GM19239 (cell line): ENCODE results near the gene ZNF155.
"Not testable (repeated sequence)": the region's sequence is repeated elsewhere in the genome, so short reads cannot be mapped to it uniquely, and the experiment has no call there.

Experiments
- DNase-seq: peaks from one replicate; pipeline ENCODE4 v3.0.0; 2011; ENCODE audit warnings: low spot score; ENCODE audit not compliant: insufficient read length
- FAIRE-seq: peaks from 2 replicates; lab custom pipeline; 2011; peaks lifted over from hg19 to GRCh38; lab: Jason Lieb, UNC

The ZNF155 gene

GRCh38 chr19:43983912-43984686, at the start of gene ZNF155:
Gene ZNF155 (plus strand): TSS chr19:43984188. CDS start chr19:43988544, 4,356 bp downstream.
- FAIRE-seq (peak; percentile 97), DNase-seq (peak; percentile 48)

GRCh38 chr19:43934985-43935708, 48.8 kb upstream of the ZNF155 start, which contains the start of gene ZNF45:
Gene ZNF45 (minus strand): TSS chr19:43935282. CDS start chr19:43922185, 13,097 bp downstream.
- peak; percentile 79 for DNase-seq
- peak; percentile 88 for FAIRE-seq

DNA sequence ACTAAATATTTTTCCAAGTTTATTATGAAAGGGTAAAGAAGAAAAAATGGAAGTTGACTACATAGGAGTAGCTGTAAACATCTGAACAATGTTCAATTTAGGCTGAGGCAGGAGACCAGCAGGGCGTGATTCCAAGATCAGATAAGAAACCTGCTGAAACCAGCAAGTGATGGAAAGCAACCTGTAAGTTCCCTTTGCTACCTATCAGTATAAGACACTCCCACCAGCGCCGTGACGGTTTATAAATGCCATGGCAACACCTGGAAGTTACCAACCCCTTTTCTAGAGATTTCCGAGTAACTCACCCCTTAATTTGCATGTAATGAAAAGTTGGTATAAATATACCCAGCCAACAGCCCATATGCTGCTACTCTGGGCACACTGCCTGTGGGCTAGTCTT, 47.8 kb upstream of the ZNF155 start:
- FAIRE-seq = peak; percentile 4
- DNase-seq = no peak

- FAIRE-seq (no peak), DNase-seq (no peak)
Measured at GRCh38 chr19:43939557-43940260, 44.3 kb upstream of the ZNF155 start.

GRCh38 chr19:43940719-43941118, 43.3 kb upstream of the ZNF155 start:
- FAIRE-seq = no peak
- DNase-seq = no peak

DNA sequence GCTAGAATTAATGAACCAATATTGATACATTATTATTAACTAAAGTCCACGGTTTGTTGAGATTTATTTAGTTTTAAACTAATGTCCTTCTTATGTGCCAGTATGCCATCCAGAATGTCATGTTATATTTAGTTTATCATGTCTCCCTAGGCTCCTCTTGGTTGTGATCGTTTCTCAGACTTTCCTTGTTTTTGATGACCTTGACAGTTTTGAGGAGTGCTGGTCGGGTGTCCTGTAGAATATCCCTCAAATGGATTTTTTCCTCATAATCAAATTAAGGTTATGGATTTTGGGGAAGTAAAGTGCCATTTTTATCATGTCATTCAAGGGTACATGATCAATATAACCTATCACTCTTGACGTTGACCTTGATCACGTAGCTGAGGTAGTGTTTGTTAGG, 42.8 kb upstream of the ZNF155 start:
- FAIRE-seq = no peak
- DNase-seq = no peak

DNA sequence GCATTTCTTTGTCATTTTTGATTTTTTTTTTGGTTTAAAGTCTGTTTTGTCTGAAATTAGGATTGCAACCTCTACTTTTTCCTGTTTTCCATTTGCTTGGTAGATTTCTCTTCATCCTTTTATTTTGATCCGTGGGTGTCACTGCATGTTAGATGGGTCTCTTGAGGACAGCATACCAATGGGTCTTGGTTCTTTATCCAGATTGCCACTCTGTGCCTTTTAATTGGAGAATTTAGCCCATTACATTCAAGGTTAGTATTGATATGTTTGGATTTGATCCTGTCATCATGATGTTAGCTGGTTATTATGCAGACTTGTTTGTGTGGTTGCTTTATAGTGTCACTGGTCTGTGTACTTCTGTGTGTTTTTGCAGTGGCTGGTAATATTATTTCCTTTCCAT, 36.6 kb upstream of the ZNF155 start:
- FAIRE-seq, DNase-seq: not testable (repeated sequence)

DNA sequence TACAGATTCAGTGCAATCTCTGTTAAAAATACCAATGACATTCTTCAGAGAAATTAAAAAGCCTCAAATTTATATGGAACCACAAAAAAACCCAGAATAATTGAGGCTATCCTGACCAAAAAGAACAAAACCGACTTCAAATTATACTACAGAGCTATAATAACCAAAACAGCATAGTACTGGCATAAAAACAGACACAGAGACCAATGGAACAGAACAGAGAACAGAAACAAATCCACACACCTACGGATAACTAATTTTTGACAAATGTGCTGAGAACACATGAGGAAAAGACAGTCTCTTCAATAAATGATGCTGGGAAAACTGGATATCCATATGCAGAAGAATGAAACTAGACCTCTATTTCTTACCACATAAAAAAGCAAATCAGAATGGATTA, 34.2 kb upstream of the ZNF155 start:
- DNase-seq, FAIRE-seq: not testable (repeated sequence)

DNA sequence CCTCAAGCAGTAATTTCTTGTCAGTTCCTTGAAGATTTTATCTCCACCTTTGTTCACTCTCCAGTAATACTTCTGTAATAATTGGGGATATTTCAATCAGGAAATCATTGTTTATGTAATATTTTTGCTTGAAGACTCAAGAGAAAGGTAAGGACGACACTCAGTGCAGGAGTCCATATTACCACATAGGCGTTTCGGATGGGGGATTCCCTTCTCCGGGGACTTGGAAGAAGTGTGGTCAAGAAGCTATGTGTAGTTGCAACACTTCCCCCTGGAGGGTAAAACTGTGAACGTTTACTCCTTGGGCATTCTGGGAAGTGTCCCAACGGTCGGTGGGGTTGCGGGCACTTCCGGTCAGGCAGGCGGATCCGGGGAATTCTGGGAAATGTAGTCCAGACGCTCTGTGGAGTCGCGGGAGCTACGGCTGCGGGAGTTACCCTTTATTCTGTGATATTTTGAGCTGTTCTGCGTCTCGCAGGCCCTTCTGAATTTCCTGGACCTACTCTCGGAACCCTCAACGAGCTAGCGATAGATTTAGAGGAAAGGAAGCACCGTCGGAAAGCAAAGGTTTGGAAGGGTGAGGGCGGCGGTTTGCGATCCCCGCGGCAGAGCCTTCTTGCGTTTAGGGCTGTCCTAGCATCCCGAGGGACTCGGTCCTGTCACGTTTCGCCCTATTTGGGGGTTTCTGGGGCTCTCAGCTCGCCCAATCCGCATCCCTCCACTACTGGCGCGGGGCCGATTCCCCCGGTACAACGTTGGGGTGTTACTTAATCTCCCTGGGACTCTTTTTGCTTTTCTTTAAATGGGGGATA, 32.9 kb upstream of the ZNF155 start, which contains the start of gene ZNF221:
ZNF221 (plus strand) TSS at position 395 of the 812 bp plus-strand sequence. CDS start 11,499 bp downstream, outside the sequence.
- DNase-seq = peak; percentile 71

DNA sequence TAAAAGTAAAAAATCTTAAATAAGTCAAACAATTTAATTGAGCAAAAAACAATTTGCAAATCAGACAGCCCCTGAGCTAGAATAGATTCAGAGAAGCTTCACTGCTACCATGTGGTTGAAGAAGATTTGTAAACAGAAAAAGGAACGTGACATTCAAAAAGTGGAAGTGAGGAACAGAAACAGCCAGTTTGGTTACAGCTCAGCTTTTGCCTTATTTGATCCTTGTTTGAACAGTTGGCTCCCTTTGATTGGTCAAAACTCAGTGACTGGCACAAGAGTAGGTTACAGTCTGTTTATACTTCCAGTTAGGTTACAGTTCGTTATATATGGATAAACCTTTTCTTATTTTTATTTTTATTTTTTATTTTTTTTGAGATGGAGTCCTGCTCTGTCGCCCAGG, 27.2 kb upstream of the ZNF155 start:
- FAIRE-seq (no peak), DNase-seq (no peak)

More for the DNA sequence above, 32.9 kb upstream of the ZNF155 start, which contains the start of gene ZNF221:
- peak; percentile 99 for FAIRE-seq

DNA sequence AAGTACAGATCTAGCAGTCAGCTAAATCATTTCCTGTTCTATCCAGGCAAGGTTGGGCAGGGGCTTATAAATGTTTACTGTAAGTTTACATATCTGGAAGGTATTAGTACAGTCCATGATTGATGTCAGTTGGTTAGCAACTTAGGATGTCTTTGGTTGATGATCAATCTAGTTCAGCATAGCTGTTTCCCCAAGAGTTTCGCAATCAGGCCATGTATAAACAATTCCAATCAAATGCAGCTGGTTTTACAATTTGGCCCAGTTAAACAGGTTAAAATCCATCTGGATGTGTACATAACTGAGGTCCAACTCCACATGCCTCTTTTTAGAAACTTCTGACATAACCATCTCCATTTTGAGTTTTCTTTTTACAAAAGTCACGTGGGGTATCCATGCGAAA, 26.1 kb upstream of the ZNF155 start:
- FAIRE-seq (no peak), DNase-seq (no peak)

DNA sequence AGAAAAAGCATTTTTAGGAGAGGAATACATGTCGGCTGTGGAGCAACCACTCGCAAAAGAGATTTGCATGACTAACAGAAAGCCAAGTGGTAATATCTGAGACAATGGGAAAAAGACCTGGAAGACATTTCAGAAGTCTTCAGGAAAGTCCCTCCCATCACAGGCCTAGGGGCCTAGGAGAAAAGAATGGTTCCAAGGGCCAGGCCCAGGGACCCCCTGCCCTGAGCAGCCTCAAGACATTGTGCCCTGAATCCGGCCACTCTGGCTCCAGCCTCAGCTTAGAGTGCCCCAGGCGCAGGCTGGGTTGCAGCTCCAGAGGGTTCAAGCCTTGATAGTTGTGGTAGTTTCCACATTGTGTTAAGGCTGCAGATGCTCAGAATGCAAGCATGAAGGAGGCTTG, 23.6 kb upstream of the ZNF155 start:
- FAIRE-seq = no peak
- no peak for DNase-seq

- no peak for DNase-seq
- FAIRE-seq = no peak
Measured at GRCh38 chr19:43966079-43966694, 17.8 kb upstream of the ZNF155 start.

DNA sequence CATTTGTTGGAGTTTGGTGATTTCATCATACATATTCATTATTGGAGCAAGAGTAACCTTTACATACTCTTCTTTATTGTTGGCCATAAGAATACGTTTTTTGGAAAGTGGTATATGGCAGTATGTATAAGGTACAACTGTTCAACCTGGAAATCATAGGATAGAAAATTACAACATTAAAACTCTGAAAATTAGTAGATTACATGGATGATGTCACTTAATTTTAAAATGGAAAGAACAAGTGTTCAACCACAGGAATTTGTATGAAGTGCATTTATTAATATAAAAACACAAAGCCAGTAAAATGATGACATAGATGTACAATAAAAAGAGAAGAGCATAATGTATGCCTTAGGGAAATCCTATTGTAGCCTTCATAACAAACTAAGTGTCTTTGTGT, 7.3 kb upstream of the ZNF155 start:
- no peak for DNase-seq
- no peak for FAIRE-seq

DNA sequence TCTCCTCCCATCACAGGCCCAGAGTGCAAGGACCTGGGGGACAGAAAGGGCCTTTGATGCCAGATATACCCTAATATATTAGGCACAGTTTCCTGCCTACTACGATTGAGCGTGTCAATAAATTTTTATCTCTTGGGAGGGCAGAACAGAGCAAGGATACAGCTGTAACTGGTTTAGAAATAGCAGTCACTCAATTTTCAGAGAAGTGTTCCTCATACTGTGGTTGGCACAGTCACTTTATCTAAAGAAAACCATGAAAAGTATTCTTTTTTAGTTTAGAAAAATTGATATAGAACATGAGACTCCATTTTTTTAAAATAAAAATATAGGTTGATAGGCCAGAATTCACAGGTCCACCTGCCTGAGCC, 460 bp upstream of the ZNF155 start:
- no peak for FAIRE-seq
- DNase-seq = no peak

DNA sequence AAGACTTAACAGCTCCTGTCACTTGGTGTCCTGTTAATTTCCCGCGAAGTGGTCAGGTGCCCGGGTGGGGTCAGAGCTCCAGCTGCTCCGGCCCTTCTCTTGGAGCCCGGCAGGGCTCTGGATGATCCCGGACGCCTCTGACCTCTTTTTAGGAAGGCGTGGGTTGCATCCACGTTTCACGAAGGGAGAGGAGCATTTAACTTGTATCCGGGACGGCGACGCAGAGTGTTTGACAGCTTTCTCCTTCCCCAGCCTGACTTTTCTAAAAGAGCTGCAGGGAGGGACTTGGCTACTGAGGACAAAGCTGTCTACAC, 656 bp downstream of the ZNF155 start:
- no peak for DNase-seq
- no peak for FAIRE-seq

GRCh38 chr19:43997631-43998290, 13.8 kb downstream of the ZNF155 start:
- DNase-seq (no peak), FAIRE-seq (no peak)

DNA sequence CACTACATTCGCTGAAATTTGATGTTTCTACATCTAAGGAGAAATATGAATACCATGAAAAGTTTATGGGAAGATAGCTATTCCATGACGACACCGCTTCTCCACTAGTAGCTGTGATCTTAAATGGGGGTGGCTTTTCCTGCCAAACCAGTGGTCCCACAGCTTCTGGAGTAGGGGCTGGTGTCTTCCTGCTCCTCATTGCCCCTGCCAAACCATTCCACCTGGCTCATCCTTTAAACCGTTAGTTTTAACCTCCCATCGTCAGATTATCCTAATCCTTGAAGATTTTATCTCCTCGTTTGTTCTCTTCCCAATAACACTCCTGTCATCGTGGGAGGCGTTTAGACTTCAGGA, 18.2 kb downstream of the ZNF155 start:
- FAIRE-seq (peak; percentile 58), DNase-seq (no peak)
